ENCODE measurements around the gene SYNE1.

The SYNE1 gene

DNA sequence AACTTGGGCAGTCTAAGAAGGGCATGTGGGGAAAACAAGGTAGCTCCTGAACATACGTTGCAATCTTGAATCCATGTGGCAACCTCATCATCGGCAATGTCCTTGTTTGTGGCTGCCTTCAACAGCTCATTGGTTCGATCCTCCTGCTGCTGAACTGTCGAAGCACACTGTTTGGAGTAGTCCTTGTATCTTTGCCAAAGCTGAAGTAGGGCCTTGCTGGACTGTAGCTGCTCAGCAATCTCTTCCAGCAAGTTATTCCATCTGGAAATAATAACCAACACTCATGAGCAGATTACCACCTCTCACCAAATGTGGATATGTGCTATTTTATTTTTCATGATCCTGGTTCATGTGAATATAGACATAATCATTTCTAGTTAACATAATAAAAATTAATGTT, 416.4 kb downstream of the SYNE1 start:
- Histone ChIP-seq H3K4me3 (replicated peaks; ENCODE audit: insufficient read depth, low read length) (no peak overlapping the region), H3K27ac (replicated peaks) (no peak overlapping the region), H3K27me3 (ENCODE audit: insufficient read depth, poor library complexity, severe bottlenecking) (no peaks in the 10 kb centered on the region)
- TF ChIP-seq, protein P1, sequence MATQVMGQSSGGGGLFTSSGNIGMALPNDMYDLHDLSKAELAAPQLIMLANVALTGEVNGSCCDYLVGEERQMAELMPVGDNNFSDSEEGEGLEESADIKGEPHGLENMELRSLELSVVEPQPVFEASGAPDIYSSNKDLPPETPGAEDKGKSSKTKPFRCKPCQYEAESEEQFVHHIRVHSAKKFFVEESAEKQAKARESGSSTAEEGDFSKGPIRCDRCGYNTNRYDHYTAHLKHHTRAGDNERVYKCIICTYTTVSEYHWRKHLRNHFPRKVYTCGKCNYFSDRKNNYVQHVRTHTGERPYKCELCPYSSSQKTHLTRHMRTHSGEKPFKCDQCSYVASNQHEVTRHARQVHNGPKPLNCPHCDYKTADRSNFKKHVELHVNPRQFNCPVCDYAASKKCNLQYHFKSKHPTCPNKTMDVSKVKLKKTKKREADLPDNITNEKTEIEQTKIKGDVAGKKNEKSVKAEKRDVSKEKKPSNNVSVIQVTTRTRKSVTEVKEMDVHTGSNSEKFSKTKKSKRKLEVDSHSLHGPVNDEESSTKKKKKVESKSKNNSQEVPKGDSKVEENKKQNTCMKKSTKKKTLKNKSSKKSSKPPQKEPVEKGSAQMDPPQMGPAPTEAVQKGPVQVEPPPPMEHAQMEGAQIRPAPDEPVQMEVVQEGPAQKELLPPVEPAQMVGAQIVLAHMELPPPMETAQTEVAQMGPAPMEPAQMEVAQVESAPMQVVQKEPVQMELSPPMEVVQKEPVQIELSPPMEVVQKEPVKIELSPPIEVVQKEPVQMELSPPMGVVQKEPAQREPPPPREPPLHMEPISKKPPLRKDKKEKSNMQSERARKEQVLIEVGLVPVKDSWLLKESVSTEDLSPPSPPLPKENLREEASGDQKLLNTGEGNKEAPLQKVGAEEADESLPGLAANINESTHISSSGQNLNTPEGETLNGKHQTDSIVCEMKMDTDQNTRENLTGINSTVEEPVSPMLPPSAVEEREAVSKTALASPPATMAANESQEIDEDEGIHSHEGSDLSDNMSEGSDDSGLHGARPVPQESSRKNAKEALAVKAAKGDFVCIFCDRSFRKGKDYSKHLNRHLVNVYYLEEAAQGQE (IDR thresholded peaks at IDR 0.05; ENCODE audit: insufficient replicate concordance, low read depth), result no peak
- TF ChIP-seq CTCF (IDR thresholded peaks at IDR 0.05; ENCODE audit: insufficient read depth, low read length), result no peak
- no peak for TF ChIP-seq GABPA (IDR thresholded peaks at IDR 0.05; ENCODE audit: low read depth)
- TF ChIP-seq POLR2AphosphoS5 (IDR thresholded peaks at IDR 0.05; ENCODE audit: low read depth), result no peak
- no peak for TF ChIP-seq SPI1 (IDR thresholded peaks at IDR 0.05; ENCODE audit: borderline replicate concordance, low read depth)
- no peak for DNase-seq (ENCODE audit: low read depth in 1 of 2, low spot score in 1 of 2)

GRCh38 chr6:152218887-152219286, 418.3 kb downstream of the SYNE1 start:
- TF ChIP-seq CTCF (IDR thresholded peaks at IDR 0.05; ENCODE audit: insufficient read depth, low read length) (no peak), SPI1 (IDR thresholded peaks at IDR 0.05; ENCODE audit: borderline replicate concordance, low read depth) (no peak), GABPA (IDR thresholded peaks at IDR 0.05; ENCODE audit: low read depth) (no peak), POLR2AphosphoS5 (IDR thresholded peaks at IDR 0.05; ENCODE audit: low read depth) (no peak)
- TF ChIP-seq, protein P1 (IDR thresholded peaks at IDR 0.05; ENCODE audit: insufficient replicate concordance, low read depth), result no peak
- Histone ChIP-seq H3K4me3 (replicated peaks; ENCODE audit: insufficient read depth, low read length) (no peak overlapping the region), H3K27me3 (ENCODE audit: insufficient read depth, poor library complexity, severe bottlenecking) (no peaks in the 10 kb centered on the region), H3K27ac (replicated peaks) (no peak overlapping the region)
- no peak for DNase-seq (ENCODE audit: low read depth in 1 of 2, low spot score in 1 of 2)

DNA sequence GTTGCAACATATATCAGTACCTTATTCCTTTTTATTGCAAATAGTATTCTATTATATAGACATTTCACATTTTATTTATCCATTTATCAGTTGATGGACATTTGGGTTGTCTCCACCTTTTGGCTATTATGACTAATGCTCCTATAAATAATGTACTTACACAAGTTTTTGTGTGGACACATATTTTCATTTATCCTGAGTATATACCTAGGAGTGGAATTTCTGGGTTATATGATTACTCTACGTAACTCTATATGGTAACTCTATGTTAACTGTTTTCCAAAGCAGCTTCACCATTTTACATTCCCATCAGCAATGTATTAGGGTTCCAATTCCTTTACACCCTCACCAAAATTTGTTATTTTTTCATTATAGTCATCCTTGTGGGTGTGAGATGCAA, 424.7 kb downstream of the SYNE1 start:
- H3K27ac ChIP-seq (replicated peaks), result no peak overlapping the region
- DNase-seq (ENCODE audit: low read depth in 1 of 2, low spot score in 1 of 2), result no peak
- no peak overlapping the region for H3K4me3 ChIP-seq (replicated peaks; ENCODE audit: insufficient read depth, low read length)
- TF ChIP-seq, protein P1 (IDR thresholded peaks at IDR 0.05; ENCODE audit: insufficient replicate concordance, low read depth), result no peak
- TF ChIP-seq GABPA (IDR thresholded peaks at IDR 0.05; ENCODE audit: low read depth) (no peak), SPI1 (IDR thresholded peaks at IDR 0.05; ENCODE audit: borderline replicate concordance, low read depth) (no peak), POLR2AphosphoS5 (IDR thresholded peaks at IDR 0.05; ENCODE audit: low read depth) (no peak)
- H3K27me3 ChIP-seq (ENCODE audit: insufficient read depth, poor library complexity, severe bottlenecking), result no peaks in the 10 kb centered on the region

Measured in HL-60 (cell line).